WTC11 (cell line): ENCODE data around the gene CGB2. TPM values are rescaled to one million over a fixed set of nuclear protein-coding genes. Genes with fewer than 3 reads are reported as not detected.
"Not testable (repeated sequence)": the region's sequence is repeated elsewhere in the genome, so short reads cannot be mapped to it uniquely, and the experiment has no call there.

Experiments used
- ATAC-seq: fragments of 200-7000 bp; cut with Tn5 transposase; 2 replicates; pipeline ENCODE4 v1.10.0; 2021; ENCODE audit warnings: mild to moderate bottlenecking, moderate library complexity
- Bru-seq: library from RNA; stranded (reverse); fragments of 400-500 nt; gene quantifications from one replicate; lab custom pipeline; 2021; lab: Mats Ljungman, UMichigan
- CTCF ChIA-PET: fragments of 300-600 bp; sonication (Branson Sonifier 250); formaldehyde crosslinking; loops from one replicate; lab custom pipeline; 2021; ENCODE audit warnings: antibody characterized with exemption; lab: Charles Lee
- POLR2A ChIA-PET: fragments of 350-600 bp; sonication (Branson Sonifier 250); formaldehyde crosslinking; loops from one replicate; lab custom pipeline; 2021; ENCODE audit warnings: antibody characterized with exemption; lab: Charles Lee
- DNase-seq: peaks from one replicate; pipeline ENCODE4 v3.0.0; 2021; ENCODE audit warnings: low spot score
- H3K27ac Mint-ChIP-seq: 2 replicates; pipeline ENCODE4 v1.8.0; 2021; ENCODE audit warnings: mixed read lengths
- H3K27me3 Mint-ChIP-seq: 2 replicates; pipeline ENCODE4 v1.8.0; 2021; ENCODE audit warnings: low read depth, mild to moderate bottlenecking, moderate library complexity, mixed read lengths
- H3K36me3 Mint-ChIP-seq: 2 replicates; pipeline ENCODE4 v1.8.0; 2021; ENCODE audit warnings: mixed read lengths
- H3K4me1 Mint-ChIP-seq: 2 replicates; pipeline ENCODE4 v1.8.0; 2022; ENCODE audit warnings: mixed read lengths
- H3K4me3 Mint-ChIP-seq: 2 replicates; pipeline ENCODE4 v1.8.0; 2021; ENCODE audit warnings: mild to moderate bottlenecking, moderate library complexity, mixed read lengths
- H3K9me3 Mint-ChIP-seq: 2 replicates; pipeline ENCODE4 v1.8.0; 2021; ENCODE audit warnings: mixed read lengths
- ARID4B ChIP-seq: sonication (generic); formaldehyde crosslinking; IDR thresholded peaks from 2 replicates; pipeline ENCODE4 v1.8.0; 2023; ENCODE audit warnings: missing genetic modification reagents, mild to moderate bottlenecking, borderline replicate concordance
- ATF6 ChIP-seq: sonication (generic); formaldehyde crosslinking; IDR thresholded peaks from 2 replicates; pipeline ENCODE4 v1.8.1; 2023; ENCODE audit warnings: mild to moderate bottlenecking, missing genetic modification reagents
- CREM ChIP-seq: sonication (generic); formaldehyde crosslinking; IDR thresholded peaks from 2 replicates; pipeline ENCODE4 v1.8.1; 2022; ENCODE audit warnings: mild to moderate bottlenecking, missing genetic modification reagents, moderate library complexity
- CTCF ChIP-seq: fragments of 200-600 bp; IDR thresholded peaks from 2 replicates; pipeline ENCODE4 v1.8.0; 2022; ENCODE audit warnings: antibody characterized with exemption
- E2F4 ChIP-seq: sonication (generic); formaldehyde crosslinking; IDR thresholded peaks from 2 replicates; pipeline ENCODE4 v1.8.1; 2022; ENCODE audit warnings: low read depth, mild to moderate bottlenecking, moderate library complexity, missing genetic modification reagents, borderline replicate concordance
- FOXK1 ChIP-seq: sonication (generic); formaldehyde crosslinking; IDR thresholded peaks from 2 replicates; pipeline ENCODE4 v1.8.0; 2022; ENCODE audit warnings: mild to moderate bottlenecking, moderate library complexity, missing genetic modification reagents
- FOXP1 ChIP-seq: sonication (generic); formaldehyde crosslinking; IDR thresholded peaks from 2 replicates; pipeline ENCODE4 v1.8.0; 2022; ENCODE audit warnings: missing genetic modification reagents, mild to moderate bottlenecking, moderate library complexity, borderline replicate concordance
- GRHL2 ChIP-seq: fragments of 250-450 bp; sonication (Bioruptor Pico); IDR thresholded peaks from 2 replicates; pipeline ENCODE4 v1.8.0; 2022; ENCODE audit warnings: mild to moderate bottlenecking, moderate library complexity; ENCODE audit not compliant: insufficient replicate concordance, severe bottlenecking
- HMGXB4 ChIP-seq: sonication (generic); formaldehyde crosslinking; IDR thresholded peaks from 2 replicates; pipeline ENCODE4 v1.8.1; 2023; ENCODE audit warnings: mild to moderate bottlenecking, moderate library complexity, missing genetic modification reagents
- JUN ChIP-seq: sonication (generic); formaldehyde crosslinking; IDR thresholded peaks from 2 replicates; pipeline ENCODE4 v1.8.0; 2023; ENCODE audit warnings: mild to moderate bottlenecking, missing genetic modification reagents
- MAX ChIP-seq: sonication (generic); formaldehyde crosslinking; IDR thresholded peaks from 2 replicates; pipeline ENCODE4 v1.8.0; 2022; ENCODE audit warnings: mild to moderate bottlenecking, missing genetic modification reagents
- MLX ChIP-seq: sonication (generic); formaldehyde crosslinking; IDR thresholded peaks from 2 replicates; pipeline ENCODE4 v1.8.1; 2023; ENCODE audit warnings: mild to moderate bottlenecking, missing genetic modification reagents, moderate library complexity
- NFYB ChIP-seq: sonication (generic); formaldehyde crosslinking; conservative IDR thresholded peaks from 2 replicates; pipeline ENCODE4 v1.8.0; 2022; ENCODE audit warnings: low read depth, missing genetic modification reagents
- PRRX2 ChIP-seq: fragments of 250-450 bp; sonication (Bioruptor Pico); IDR thresholded peaks from 2 replicates; pipeline ENCODE4 v1.8.0; 2021; ENCODE audit warnings: mild to moderate bottlenecking
- SOX15 ChIP-seq: fragments of 250-450 bp; sonication (Bioruptor Pico); IDR thresholded peaks from 2 replicates; pipeline ENCODE4 v1.9.0; 2021; ENCODE audit warnings: mild to moderate bottlenecking
- ZBTB21 ChIP-seq: sonication (generic); formaldehyde crosslinking; IDR thresholded peaks from 2 replicates; pipeline ENCODE4 v1.8.1; 2023; ENCODE audit warnings: mild to moderate bottlenecking, missing genetic modification reagents, borderline replicate concordance
- ZNF423 ChIP-seq: fragments of 250-450 bp; sonication (Bioruptor Pico); IDR thresholded peaks from 2 replicates; pipeline ENCODE4 v2.1.2; 2022; ENCODE audit warnings: mild to moderate bottlenecking, moderate library complexity
- long read RNA-seq, 3 experiments: library from RNA in 1 of 3; library from capped mRNA in 1 of 3; library from polyadenylated mRNA in 1 of 3; unstranded in 2 of 3; stranded (forward) in 1 of 3; transcript quantifications; one replicate each; pipeline ENCODE4 v2.0.0, GENCODE V29; 2021
- total RNA-seq: library from RNA; stranded (reverse); gene quantifications from 3 replicates; pipeline ENCODE4 v1.2.3, GENCODE V29; 2021

Gene CGB2
- total RNA-seq (1.1 to 1.2 TPM in 2 of 3 replicates, not detected in the other), Bru-seq, nascent RNA (not detected)
- long read RNA-seq, experiment 1: 0 reads
- long read RNA-seq, experiment 2, partial matches to known transcripts: 0 of 1 reads
- long read RNA-seq, experiment 2, other reads (novel, unspliced or antisense): 0 of 1 reads
- long read RNA-seq, experiment 3: 0 reads

- CTCF ChIA-PET: interaction anchor here (0.6 to 1.1 kb wide), 21 partner anchors 9 to 244 kb away, joined by 3 to 23 read pairs (median 4); partner anchors contain the start of genes CGB7, NTF4 and RUVBL2
- H3K4me1 Mint-ChIP-seq, POLR2A ChIA-PET, H3K27ac Mint-ChIP-seq, H3K9me3 Mint-ChIP-seq, H3K36me3 Mint-ChIP-seq: not testable (repeated sequence)
- TF ChIP-seq NFYB (peak; percentile 61), CREM (CRISPR knock-in tag) (peak; percentile 66; the same call in 1 of the 2 replicates), HMGXB4 (CRISPR knock-in tag) (peak; percentile 67; the same call in 1 of the 2 replicates), CTCF (peak; percentile 92), PRRX2 (CRISPR knock-in tag) (0 out of 2 replicates have a peak, but pooled peaks have one; percentile 45)
- DNase-seq (peak; percentile 89), ATAC-seq (peak; percentile 90)
- Mint-ChIP-seq H3K27me3 (peaks cover 32% of the 10 kb centered on the region), H3K4me3 (peak within 1 kb of the TSS; percentile 65)
Measured at GRCh38 chr19:49031642-49032301, at the start of gene CGB2. CGB2 (plus strand) TSS chr19:49031890; CDS start chr19:49032096, 206 bp downstream.

GRCh38 chr19:48982280-48982679, 49.4 kb upstream of the CGB2 start:
- H3K27ac Mint-ChIP-seq: no peak overlapping the region
- POLR2A ChIA-PET: no interaction called here

More at GRCh38 chr19:48982280-48982679, 49.4 kb upstream of the CGB2 start:
- no peak for DNase-seq
- CTCF ChIA-PET: interaction anchor here (2.7 to 4.0 kb wide), 3 partner anchors 11 to 18 kb away, joined by 16 to 49 read pairs (median 33); partner anchors contain the start of genes GYS1 and RUVBL2
- Mint-ChIP-seq H3K36me3 (peaks cover 40% of the 10 kb centered on the region), H3K4me1 (no peaks in the 10 kb centered on the region), H3K9me3 (no peaks in the 10 kb centered on the region), H3K4me3 (no peak overlapping the region), H3K27me3 (no peaks in the 10 kb centered on the region)
- TF ChIP-seq ARID4B (CRISPR knock-in tag): no peak
- TF ChIP-seq MAX (CRISPR knock-in tag): no peak
- no peak for TF ChIP-seq PRRX2 (CRISPR knock-in tag)
- no peak for TF ChIP-seq SOX15 (CRISPR knock-in tag)
- no peak for TF ChIP-seq MLX (CRISPR knock-in tag)
- no peak for TF ChIP-seq GRHL2 (CRISPR knock-in tag)
- TF ChIP-seq FOXP1: no peak
- no peak for TF ChIP-seq JUN (CRISPR knock-in tag)
- TF ChIP-seq ZNF423 (CRISPR knock-in tag): no peak
- TF ChIP-seq E2F4: no peak
- no peak for TF ChIP-seq ZBTB21 (CRISPR knock-in tag)
- no peak for TF ChIP-seq ATF6
- no peak for TF ChIP-seq FOXK1 (CRISPR knock-in tag)
- peak; percentile 49 for ATAC-seq
